Stimulated activated CD4-positive, alpha-beta T cell treated with anti-CD3 and anti-CD28 coated beads, Interleukin-1b, Interleukin-23, amount 100 ng/mL, for 1 hour (primary cell): ENCODE results near the gene CD247.

Experiments used
- DNase-seq, 2 donors: peaks; one replicate each; pipeline ENCODE4 v3.0.0-alpha.2; 2020; ENCODE audit warnings: low read depth in 2 of 2

Gene CD247

GRCh38 chr1:167489571-167490340 lies 28.6 kb downstream of the CD247 start:
- no peak for DNase-seq

GRCh38 chr1:167488786-167489185 lies 29.5 kb downstream of the CD247 start:
- DNase-seq, result no peak

- DNase-seq, result no peak
Observed at GRCh38 chr1:167487614-167488013, 30.7 kb downstream of the CD247 start.

- DNase-seq, result no peak
Observed at GRCh38 chr1:167486090-167486824, 32.1 kb downstream of the CD247 start.

GRCh38 chr1:167484726-167485502 lies 33.4 kb downstream of the CD247 start:
- DNase-seq, result no peak

- no peak for DNase-seq
Observed at GRCh38 chr1:167483790-167484189, 34.5 kb downstream of the CD247 start.

- no peak for DNase-seq
Observed at GRCh38 chr1:167482184-167482583, 36.1 kb downstream of the CD247 start.

GRCh38 chr1:167479331-167479979 lies 38.9 kb downstream of the CD247 start:
- no peak for DNase-seq

GRCh38 chr1:167477986-167478385 lies 40.3 kb downstream of the CD247 start:
- DNase-seq, result no peak

GRCh38 chr1:167476061-167476460 lies 42.3 kb downstream of the CD247 start:
- DNase-seq, result no peak

- DNase-seq, result no peak
Observed at GRCh38 chr1:167474191-167474641, 44.1 kb downstream of the CD247 start.

GRCh38 chr1:167473761-167474160 lies 44.6 kb downstream of the CD247 start:
- DNase-seq, result no peak

- no peak for DNase-seq
Observed at GRCh38 chr1:167472752-167473521, 45.4 kb downstream of the CD247 start.

GRCh38 chr1:167471568-167471967 lies 46.8 kb downstream of the CD247 start:
- DNase-seq, result no peak

- DNase-seq, result no peak
Observed at GRCh38 chr1:167469280-167469965, 48.9 kb downstream of the CD247 start.

- no peak for DNase-seq
Observed at GRCh38 chr1:167467752-167468151, 50.6 kb downstream of the CD247 start.

GRCh38 chr1:167467126-167467710 lies 51.1 kb downstream of the CD247 start:
- no peak for DNase-seq

- DNase-seq, result no peak
Observed at GRCh38 chr1:167465743-167466142, 52.6 kb downstream of the CD247 start.

GRCh38 chr1:167465018-167465417 lies 53.3 kb downstream of the CD247 start:
- DNase-seq, result no peak
